SU-DHL-6 (cell line): Measurements from ENCODE around the gene LDLRAD3.

Experiments
- EZH2phosphoT487 ChIP-seq: fragments of 200-600 bp; sonication (generic), shearing (Covaris generic); conservative IDR thresholded peaks from 2 replicates; pipeline ENCODE4 v1.6.1; 2018; ENCODE audit warnings: mild to moderate bottlenecking, antibody characterized with exemption, low read length, moderate library complexity, mixed read lengths
- TF ChIP-seq, protein P1 (sequence below): fragments of 200-600 bp; sonication (generic); IDR thresholded peaks from one replicate; pipeline ENCODE4 v1.5.1; 2017; ENCODE audit warnings: antibody characterized with exemption, mild to moderate bottlenecking, low read length, moderate library complexity; ENCODE audit not compliant: insufficient read depth, poor library complexity, severe bottlenecking

DNA sequence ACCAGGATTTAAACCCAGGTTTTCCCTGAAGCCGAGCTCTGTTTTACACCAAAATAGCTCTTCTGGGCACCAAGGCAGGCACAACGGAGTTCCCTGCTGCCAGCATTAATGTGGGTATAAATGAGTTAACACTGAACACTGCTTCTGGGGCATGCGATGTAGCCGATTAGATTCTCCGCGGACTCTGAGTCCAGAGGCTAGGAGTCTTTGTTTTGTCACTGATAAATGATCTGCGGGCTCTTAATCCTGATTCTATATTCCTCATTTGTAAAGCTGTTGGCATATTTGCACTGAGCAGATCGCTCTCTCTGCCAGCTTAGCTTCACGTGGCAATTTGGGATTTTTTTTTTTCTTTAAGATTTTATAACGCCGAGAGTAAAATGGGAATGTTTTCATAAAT is 16.8 kb upstream of the LDLRAD3 start:
- TF ChIP-seq, protein P1, sequence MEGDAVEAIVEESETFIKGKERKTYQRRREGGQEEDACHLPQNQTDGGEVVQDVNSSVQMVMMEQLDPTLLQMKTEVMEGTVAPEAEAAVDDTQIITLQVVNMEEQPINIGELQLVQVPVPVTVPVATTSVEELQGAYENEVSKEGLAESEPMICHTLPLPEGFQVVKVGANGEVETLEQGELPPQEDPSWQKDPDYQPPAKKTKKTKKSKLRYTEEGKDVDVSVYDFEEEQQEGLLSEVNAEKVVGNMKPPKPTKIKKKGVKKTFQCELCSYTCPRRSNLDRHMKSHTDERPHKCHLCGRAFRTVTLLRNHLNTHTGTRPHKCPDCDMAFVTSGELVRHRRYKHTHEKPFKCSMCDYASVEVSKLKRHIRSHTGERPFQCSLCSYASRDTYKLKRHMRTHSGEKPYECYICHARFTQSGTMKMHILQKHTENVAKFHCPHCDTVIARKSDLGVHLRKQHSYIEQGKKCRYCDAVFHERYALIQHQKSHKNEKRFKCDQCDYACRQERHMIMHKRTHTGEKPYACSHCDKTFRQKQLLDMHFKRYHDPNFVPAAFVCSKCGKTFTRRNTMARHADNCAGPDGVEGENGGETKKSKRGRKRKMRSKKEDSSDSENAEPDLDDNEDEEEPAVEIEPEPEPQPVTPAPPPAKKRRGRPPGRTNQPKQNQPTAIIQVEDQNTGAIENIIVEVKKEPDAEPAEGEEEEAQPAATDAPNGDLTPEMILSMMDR = no peak
- no peak for TF ChIP-seq EZH2phosphoT487
